ENCODE results near the gene MOGAT1.

The MOGAT1 gene

GRCh38 chr2:222649801-222650200 is 21.7 kb upstream of the MOGAT1 start:
- H3K4me3 ChIP-seq (ENCODE audit: insufficient read depth, low read depth, low read length), result no peak overlapping the region
- H3K27ac ChIP-seq (ENCODE audit: insufficient read depth, low read depth, low read length, poor library complexity, severe bottlenecking), result no peak overlapping the region
- H3K27me3 ChIP-seq (ENCODE audit: control insufficient read depth, insufficient read depth, low read length, poor library complexity, severe bottlenecking), result no peaks in the 10 kb centered on the region
- no peaks in the 10 kb centered on the region for H3K9me3 ChIP-seq (ENCODE audit: control insufficient read depth, low read length)
- 92 to 96% methylated on average over 3 of the region's 3 CpGs for WGBS, 2 experiments
- no peaks in the 10 kb centered on the region for H3K4me1 ChIP-seq (ENCODE audit: control insufficient read depth, insufficient read depth, low read length)
- H3K36me3 ChIP-seq (ENCODE audit: control insufficient read depth, insufficient read depth, low read length), result peaks cover 5% of the 10 kb centered on the region

GRCh38 chr2:222651718-222652418 is 19.6 kb upstream of the MOGAT1 start:
- Histone ChIP-seq H3K27me3 (ENCODE audit: control insufficient read depth, insufficient read depth, low read length, poor library complexity, severe bottlenecking) (no peaks in the 10 kb centered on the region), H3K9me3 (ENCODE audit: control insufficient read depth, low read length) (no peaks in the 10 kb centered on the region), H3K27ac (ENCODE audit: insufficient read depth, low read depth, low read length, poor library complexity, severe bottlenecking) (no peak overlapping the region), H3K36me3 (ENCODE audit: control insufficient read depth, insufficient read depth, low read length) (peaks cover 5% of the 10 kb centered on the region), H3K4me1 (ENCODE audit: control insufficient read depth, insufficient read depth, low read length) (peaks cover 1% of the 10 kb centered on the region), H3K4me3 (ENCODE audit: insufficient read depth, low read depth, low read length) (no peak overlapping the region)
- WGBS, 2 experiments, result 94% methylated on average over 4 of the region's 4 CpGs

GRCh38 chr2:222652491-222653255 is 18.8 kb upstream of the MOGAT1 start:
- peaks cover 2% of the 10 kb centered on the region for H3K36me3 ChIP-seq (ENCODE audit: control insufficient read depth, insufficient read depth, low read length)
- H3K27me3 ChIP-seq (ENCODE audit: control insufficient read depth, insufficient read depth, low read length, poor library complexity, severe bottlenecking), result no peaks in the 10 kb centered on the region
- no peak overlapping the region for H3K4me3 ChIP-seq (ENCODE audit: insufficient read depth, low read depth, low read length)
- H3K9me3 ChIP-seq (ENCODE audit: control insufficient read depth, low read length), result no peaks in the 10 kb centered on the region
- no peak overlapping the region for H3K27ac ChIP-seq (ENCODE audit: insufficient read depth, low read depth, low read length, poor library complexity, severe bottlenecking)
- WGBS, 2 experiments, result 93% methylated on average over 6 to 8 of the region's 8 CpGs
- H3K4me1 ChIP-seq (ENCODE audit: control insufficient read depth, insufficient read depth, low read length), result peaks cover 4% of the 10 kb centered on the region

- Histone ChIP-seq H3K27ac (ENCODE audit: insufficient read depth, low read depth, low read length, poor library complexity, severe bottlenecking) (no peak overlapping the region), H3K4me1 (ENCODE audit: control insufficient read depth, insufficient read depth, low read length) (peaks cover 4% of the 10 kb centered on the region), H3K4me3 (ENCODE audit: insufficient read depth, low read depth, low read length) (no peak overlapping the region), H3K27me3 (ENCODE audit: control insufficient read depth, insufficient read depth, low read length, poor library complexity, severe bottlenecking) (no peaks in the 10 kb centered on the region), H3K36me3 (ENCODE audit: control insufficient read depth, insufficient read depth, low read length) (no peaks in the 10 kb centered on the region), H3K9me3 (ENCODE audit: control insufficient read depth, low read length) (no peaks in the 10 kb centered on the region)
These were observed 18.2 kb upstream of the MOGAT1 start for GRCh38 chr2:222653280-222653679.

- Histone ChIP-seq H3K27me3 (ENCODE audit: control insufficient read depth, insufficient read depth, low read length, poor library complexity, severe bottlenecking) (no peaks in the 10 kb centered on the region), H3K36me3 (ENCODE audit: control insufficient read depth, insufficient read depth, low read length) (no peaks in the 10 kb centered on the region), H3K4me1 (ENCODE audit: control insufficient read depth, insufficient read depth, low read length) (peaks cover 4% of the 10 kb centered on the region), H3K4me3 (ENCODE audit: insufficient read depth, low read depth, low read length) (peak within 1 kb of the TSS; percentile 79), H3K27ac (ENCODE audit: insufficient read depth, low read depth, low read length, poor library complexity, severe bottlenecking) (peak within 1 kb of the TSS; percentile 98), H3K9me3 (ENCODE audit: control insufficient read depth, low read length) (no peaks in the 10 kb centered on the region)
- 0% methylated on average over 45 of the region's 45 CpGs for WGBS, 2 experiments
These were observed 15.5 kb upstream of the MOGAT1 start, which contains the start of gene FARSB for GRCh38 chr2:222655787-222656525. TSS of gene FARSB (minus strand) at chr2:222656092. CDS start at chr2:222656073, 19 bp downstream.

GRCh38 chr2:222656526-222657446 is 14.7 kb upstream of the MOGAT1 start:
- Histone ChIP-seq H3K27me3 (ENCODE audit: control insufficient read depth, insufficient read depth, low read length, poor library complexity, severe bottlenecking) (no peaks in the 10 kb centered on the region), H3K9me3 (ENCODE audit: control insufficient read depth, low read length) (no peaks in the 10 kb centered on the region), H3K27ac (ENCODE audit: insufficient read depth, low read depth, low read length, poor library complexity, severe bottlenecking) (no peak overlapping the region), H3K36me3 (ENCODE audit: control insufficient read depth, insufficient read depth, low read length) (no peaks in the 10 kb centered on the region), H3K4me3 (ENCODE audit: insufficient read depth, low read depth, low read length) (peak overlapping the region; percentile 79), H3K4me1 (ENCODE audit: control insufficient read depth, insufficient read depth, low read length) (peaks cover 4% of the 10 kb centered on the region)
- WGBS, 2 experiments, result 23% methylated on average over 10 to 13 of the region's 13 CpGs

- Histone ChIP-seq H3K4me3 (ENCODE audit: insufficient read depth, low read depth, low read length) (no peak overlapping the region), H3K36me3 (ENCODE audit: control insufficient read depth, insufficient read depth, low read length) (no peaks in the 10 kb centered on the region), H3K27ac (ENCODE audit: insufficient read depth, low read depth, low read length, poor library complexity, severe bottlenecking) (no peak overlapping the region), H3K4me1 (ENCODE audit: control insufficient read depth, insufficient read depth, low read length) (no peaks in the 10 kb centered on the region), H3K27me3 (ENCODE audit: control insufficient read depth, insufficient read depth, low read length, poor library complexity, severe bottlenecking) (no peaks in the 10 kb centered on the region), H3K9me3 (ENCODE audit: control insufficient read depth, low read length) (no peaks in the 10 kb centered on the region)
- 90 to 95% methylated on average over 2 to 3 of the region's 3 CpGs for WGBS, 2 experiments
These were observed 8.0 kb upstream of the MOGAT1 start for GRCh38 chr2:222663479-222663878.

GRCh38 chr2:222668494-222669154 is 2.8 kb upstream of the MOGAT1 start:
- Histone ChIP-seq H3K4me1 (ENCODE audit: control insufficient read depth, insufficient read depth, low read length) (peaks cover 3% of the 10 kb centered on the region), H3K27me3 (ENCODE audit: control insufficient read depth, insufficient read depth, low read length, poor library complexity, severe bottlenecking) (peaks cover 38% of the 10 kb centered on the region), H3K4me3 (ENCODE audit: insufficient read depth, low read depth, low read length) (no peak overlapping the region), H3K27ac (ENCODE audit: insufficient read depth, low read depth, low read length, poor library complexity, severe bottlenecking) (no peak overlapping the region), H3K9me3 (ENCODE audit: control insufficient read depth, low read length) (no peaks in the 10 kb centered on the region), H3K36me3 (ENCODE audit: control insufficient read depth, insufficient read depth, low read length) (no peaks in the 10 kb centered on the region)
- WGBS, 2 experiments, result 89 to 92% methylated on average over 3 of the region's 3 CpGs

GRCh38 chr2:222669353-222669752 is 2.1 kb upstream of the MOGAT1 start:
- Histone ChIP-seq H3K36me3 (ENCODE audit: control insufficient read depth, insufficient read depth, low read length) (no peaks in the 10 kb centered on the region), H3K27me3 (ENCODE audit: control insufficient read depth, insufficient read depth, low read length, poor library complexity, severe bottlenecking) (peaks cover 39% of the 10 kb centered on the region), H3K4me1 (ENCODE audit: control insufficient read depth, insufficient read depth, low read length) (peaks cover 3% of the 10 kb centered on the region), H3K27ac (ENCODE audit: insufficient read depth, low read depth, low read length, poor library complexity, severe bottlenecking) (no peak overlapping the region), H3K4me3 (ENCODE audit: insufficient read depth, low read depth, low read length) (no peak overlapping the region), H3K9me3 (ENCODE audit: control insufficient read depth, low read length) (no peaks in the 10 kb centered on the region)
- WGBS, 2 experiments, result 90 to 95% methylated on average over 4 of the region's 4 CpGs

All from ectodermal cell (in vitro differentiated cells).